ENCODE results near the gene ELFN1.

DNA sequence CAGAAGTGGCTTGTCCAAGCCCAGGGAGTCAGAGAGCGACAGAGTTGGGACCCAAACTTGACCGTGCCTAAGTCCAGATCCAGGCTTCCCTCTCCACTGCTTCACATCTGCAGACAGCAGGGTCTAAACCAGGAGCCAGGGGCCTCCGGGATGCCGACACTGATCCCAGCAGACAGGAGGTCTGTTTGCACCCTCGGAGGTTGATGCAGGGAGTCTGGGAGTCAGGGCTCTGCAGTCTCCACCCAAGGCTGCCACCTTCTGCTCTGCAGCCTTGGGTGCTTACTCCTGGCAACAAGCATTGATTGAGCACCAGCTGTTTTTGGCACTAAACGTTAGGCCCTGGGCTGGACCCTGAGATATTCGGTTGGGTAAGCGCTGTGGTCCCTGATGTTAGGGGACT lies 21.0 kb downstream of the ELFN1 start:
- TF ChIP-seq POLR2AphosphoS5 (IDR thresholded peaks at IDR 0.05; ENCODE audit: low read depth, low read length) = no peak
- no peak for TF ChIP-seq POLR2A (IDR thresholded peaks at IDR 0.05; ENCODE audit: low read depth, low read length)
